Suprapubic skin (tissue), 4 donors: ENCODE data around the gene SCAPER. TPM values are rescaled to one million over a fixed set of nuclear protein-coding genes. Genes with fewer than 3 reads are reported as not detected.
A peak's percentile ranks its signal among the peaks of the same experiment; 100 is the strongest.

ENCODE experiments used
- DNase-seq, 2 donors: peaks; one replicate each; pipeline ENCODE4 v3.0.0-alpha.2; 2019; ENCODE audit warnings: low spot score in 2 of 2
- H3K27ac ChIP-seq: fragments of 200-600 bp; sonication (generic); one replicate; pipeline ENCODE4 v1.5.1; 2019
- H3K27me3 ChIP-seq: fragments of 200-600 bp; sonication (generic); one replicate; pipeline ENCODE4 v1.5.1; 2019
- H3K36me3 ChIP-seq: fragments of 200-600 bp; sonication (generic); one replicate; pipeline ENCODE4 v1.5.1; 2019
- H3K4me1 ChIP-seq: fragments of 200-600 bp; sonication (generic); one replicate; pipeline ENCODE4 v1.5.1; 2019
- H3K4me3 ChIP-seq: fragments of 200-600 bp; sonication (generic); one replicate; pipeline ENCODE4 v1.5.1; 2019; ENCODE audit warnings: mild to moderate bottlenecking
- H3K9me3 ChIP-seq: fragments of 200-600 bp; sonication (generic); one replicate; pipeline ENCODE4 v1.5.1; 2019
- EP300 ChIP-seq: sonication (generic); formaldehyde crosslinking; IDR thresholded peaks from one replicate; pipeline ENCODE4 v1.6.1; 2017; ENCODE audit warnings: antibody characterized with exemption
- POLR2A ChIP-seq, 2 donors: fragments of 450-650 bp; IDR thresholded peaks; one replicate each; pipeline ENCODE4 v1.6.1; 2017; ENCODE audit warnings: antibody characterized with exemption in 2 of 2, mild to moderate bottlenecking in 2 of 2, moderate library complexity in 2 of 2
- POLR2AphosphoS5 ChIP-seq, 3 donors: sonication (generic); formaldehyde crosslinking; IDR thresholded peaks; one replicate each; pipeline ENCODE4 v1.6.1; 2017; ENCODE audit warnings: antibody characterized with exemption in 3 of 3
- WGBS: methylation state at CpG from one replicate; pipeline ENCODE4 v1.1.5; 2018; 5-methylcytosine and 5-hydroxymethylcytosine counted together
- total RNA-seq, 4 donors: library from RNA; depleted of rRNA; stranded (reverse); fragments of >200 nt; gene quantifications; one replicate each; pipeline ENCODE4 v1.1.0, GENCODE V29; 2016
- TF ChIP-seq, protein P1 (sequence below), 2 donors: fragments of 200-600 bp in 1 of 2; fragments of 450-650 bp in 1 of 2; sonication (generic) in 1 of 2; IDR thresholded peaks; one replicate each; pipeline ENCODE4 v1.5.1; 2016 to 2019; ENCODE audit warnings: antibody characterized with exemption in 2 of 2, mild to moderate bottlenecking in 1 of 2, moderate library complexity in 1 of 2

SCAPER gene
- total RNA-seq, 4 donors from 2014 or later: 26.3 to 61.4 (median 37.3) TPM

DNA sequence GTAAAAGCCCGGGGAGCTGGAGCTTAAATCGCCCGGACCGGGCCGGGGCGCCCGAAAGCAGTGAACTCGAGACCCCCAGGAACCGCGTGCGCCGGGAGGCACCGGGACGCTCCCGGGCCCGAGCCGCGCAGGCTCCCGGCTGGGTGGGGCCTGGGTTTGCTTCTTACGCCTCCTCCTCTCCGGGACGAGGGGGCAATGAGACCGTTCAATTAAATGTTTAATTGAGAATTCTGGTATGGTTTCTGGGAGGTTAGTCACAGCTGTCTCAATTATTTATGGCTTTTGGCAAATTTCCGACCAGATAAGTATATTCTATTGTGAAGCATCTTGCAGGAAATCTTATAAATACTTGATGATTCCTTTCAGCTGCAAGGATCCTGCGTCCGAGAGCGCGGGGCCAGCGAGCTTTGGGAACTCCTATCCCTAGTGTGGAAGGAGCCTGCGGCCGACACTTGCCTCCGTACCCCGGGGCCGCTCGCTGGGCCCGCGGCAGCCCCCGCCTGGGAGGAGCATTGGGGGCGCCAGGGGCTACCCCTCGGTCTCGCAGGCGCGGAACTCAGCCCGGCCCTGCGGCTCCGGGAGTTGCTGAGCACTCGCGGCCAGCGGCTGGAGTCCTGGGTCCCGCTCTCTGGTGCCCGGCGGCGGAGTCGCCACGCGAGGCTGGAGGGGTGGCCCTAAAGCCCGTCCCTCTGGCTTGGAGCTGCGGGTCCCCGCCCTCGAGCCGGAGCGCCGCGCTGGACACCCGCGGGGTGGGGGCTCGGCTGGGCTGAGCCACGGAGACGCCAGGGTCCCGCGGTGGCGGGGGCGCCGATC lies 558.3 kb downstream of the SCAPER start:
- no peak overlapping the region for H3K27ac ChIP-seq
- H3K4me3 ChIP-seq: peak overlapping the region; percentile 50
- no peak for DNase-seq
- no peak for TF ChIP-seq EP300
- TF ChIP-seq POLR2A (IDR thresholded peaks at IDR 0.05): no peak
- TF ChIP-seq POLR2AphosphoS5 (IDR thresholded peaks at IDR 0.05): no peak
- TF ChIP-seq, protein P1, sequence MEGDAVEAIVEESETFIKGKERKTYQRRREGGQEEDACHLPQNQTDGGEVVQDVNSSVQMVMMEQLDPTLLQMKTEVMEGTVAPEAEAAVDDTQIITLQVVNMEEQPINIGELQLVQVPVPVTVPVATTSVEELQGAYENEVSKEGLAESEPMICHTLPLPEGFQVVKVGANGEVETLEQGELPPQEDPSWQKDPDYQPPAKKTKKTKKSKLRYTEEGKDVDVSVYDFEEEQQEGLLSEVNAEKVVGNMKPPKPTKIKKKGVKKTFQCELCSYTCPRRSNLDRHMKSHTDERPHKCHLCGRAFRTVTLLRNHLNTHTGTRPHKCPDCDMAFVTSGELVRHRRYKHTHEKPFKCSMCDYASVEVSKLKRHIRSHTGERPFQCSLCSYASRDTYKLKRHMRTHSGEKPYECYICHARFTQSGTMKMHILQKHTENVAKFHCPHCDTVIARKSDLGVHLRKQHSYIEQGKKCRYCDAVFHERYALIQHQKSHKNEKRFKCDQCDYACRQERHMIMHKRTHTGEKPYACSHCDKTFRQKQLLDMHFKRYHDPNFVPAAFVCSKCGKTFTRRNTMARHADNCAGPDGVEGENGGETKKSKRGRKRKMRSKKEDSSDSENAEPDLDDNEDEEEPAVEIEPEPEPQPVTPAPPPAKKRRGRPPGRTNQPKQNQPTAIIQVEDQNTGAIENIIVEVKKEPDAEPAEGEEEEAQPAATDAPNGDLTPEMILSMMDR (IDR thresholded peaks at IDR 0.05): no peak
- peaks cover 37% of the 10 kb centered on the region for H3K4me1 ChIP-seq
- H3K27me3 ChIP-seq: peaks cover 56% of the 10 kb centered on the region
- WGBS: 13% methylated on average over 33 of the region's 74 CpGs
- H3K9me3 ChIP-seq: no peaks in the 10 kb centered on the region
- H3K36me3 ChIP-seq: no peaks in the 10 kb centered on the region

DNA sequence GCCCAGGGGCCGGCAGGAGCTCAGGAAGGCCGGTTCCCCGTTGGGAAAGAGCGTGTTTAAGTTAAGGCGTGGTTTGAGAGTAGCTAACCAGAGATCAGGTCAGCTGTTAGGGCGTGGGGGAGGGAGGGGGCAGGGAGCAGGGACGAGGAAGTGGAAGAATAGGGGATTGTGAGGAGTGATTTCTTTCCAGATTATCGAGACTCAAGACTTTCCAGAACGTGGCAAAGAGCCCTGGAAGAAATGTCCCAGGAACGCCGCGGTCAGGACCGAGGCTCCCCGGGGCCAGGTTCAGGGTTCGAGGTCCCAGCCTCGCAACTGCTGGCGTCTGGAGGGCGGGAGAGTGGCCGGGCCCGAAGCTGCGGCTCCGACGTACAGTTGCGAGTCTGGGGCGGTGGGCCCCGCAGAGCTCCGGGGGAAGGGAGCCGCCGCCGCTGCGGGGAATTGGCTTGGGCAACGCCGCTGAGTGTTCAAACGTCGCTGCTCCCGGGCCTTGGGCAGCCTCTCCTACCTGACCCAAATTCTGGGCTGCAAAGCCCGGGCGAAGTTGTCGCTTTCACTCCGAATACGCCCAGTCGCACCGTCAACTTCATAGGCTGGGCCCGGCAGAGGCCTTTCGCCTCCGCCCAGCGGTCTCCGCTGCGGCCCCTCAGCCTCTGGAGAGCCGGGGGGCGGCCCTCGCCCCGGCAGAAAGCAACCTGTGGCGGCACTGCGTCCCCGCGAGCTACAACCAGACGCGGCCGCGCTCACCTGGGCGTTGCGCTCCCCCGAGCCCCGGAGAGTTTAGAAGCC lies 559.1 kb downstream of the SCAPER start:
- peaks cover 45% of the 10 kb centered on the region for H3K4me1 ChIP-seq
- no peaks in the 10 kb centered on the region for H3K9me3 ChIP-seq
- no peak overlapping the region for H3K27ac ChIP-seq
- H3K4me3 ChIP-seq: peak overlapping the region; percentile 50
- H3K36me3 ChIP-seq: no peaks in the 10 kb centered on the region
- peaks cover 64% of the 10 kb centered on the region for H3K27me3 ChIP-seq
- WGBS: 7% methylated on average over 20 of the region's 65 CpGs
- no peak for DNase-seq
- TF ChIP-seq POLR2AphosphoS5 (IDR thresholded peaks at IDR 0.05) (no peak), POLR2A (IDR thresholded peaks at IDR 0.05) (no peak), EP300 (no peak)
- TF ChIP-seq, protein P1 (IDR thresholded peaks at IDR 0.05): no peak

DNA sequence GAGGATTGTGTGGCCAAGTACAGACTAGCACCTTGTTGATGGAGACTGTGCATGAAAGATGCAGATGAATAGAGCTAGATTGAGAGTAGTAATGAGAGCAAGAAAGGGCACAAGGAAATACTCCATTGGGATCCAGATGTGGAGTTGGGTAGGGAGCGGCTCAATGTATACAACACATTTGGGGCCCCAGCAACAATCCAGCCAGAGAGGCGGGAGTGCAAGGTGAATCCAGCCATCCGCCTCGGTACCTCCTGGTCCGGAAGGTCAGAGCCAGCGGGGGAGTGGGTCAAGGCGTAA lies 559.6 kb downstream of the SCAPER start:
- no peaks in the 10 kb centered on the region for H3K9me3 ChIP-seq
- H3K4me1 ChIP-seq: peaks cover 51% of the 10 kb centered on the region
- H3K4me3 ChIP-seq: peak overlapping the region; percentile 50
- no peak for TF ChIP-seq POLR2AphosphoS5 (IDR thresholded peaks at IDR 0.05)
- TF ChIP-seq, protein P1 (IDR thresholded peaks at IDR 0.05): no peak
- no peak for TF ChIP-seq EP300
- TF ChIP-seq POLR2A (IDR thresholded peaks at IDR 0.05): no peak
- H3K36me3 ChIP-seq: no peaks in the 10 kb centered on the region
- peaks cover 69% of the 10 kb centered on the region for H3K27me3 ChIP-seq
- no peak for DNase-seq
- WGBS: 25% methylated on average over 7 of the region's 7 CpGs
- H3K27ac ChIP-seq: no peak overlapping the region

DNA sequence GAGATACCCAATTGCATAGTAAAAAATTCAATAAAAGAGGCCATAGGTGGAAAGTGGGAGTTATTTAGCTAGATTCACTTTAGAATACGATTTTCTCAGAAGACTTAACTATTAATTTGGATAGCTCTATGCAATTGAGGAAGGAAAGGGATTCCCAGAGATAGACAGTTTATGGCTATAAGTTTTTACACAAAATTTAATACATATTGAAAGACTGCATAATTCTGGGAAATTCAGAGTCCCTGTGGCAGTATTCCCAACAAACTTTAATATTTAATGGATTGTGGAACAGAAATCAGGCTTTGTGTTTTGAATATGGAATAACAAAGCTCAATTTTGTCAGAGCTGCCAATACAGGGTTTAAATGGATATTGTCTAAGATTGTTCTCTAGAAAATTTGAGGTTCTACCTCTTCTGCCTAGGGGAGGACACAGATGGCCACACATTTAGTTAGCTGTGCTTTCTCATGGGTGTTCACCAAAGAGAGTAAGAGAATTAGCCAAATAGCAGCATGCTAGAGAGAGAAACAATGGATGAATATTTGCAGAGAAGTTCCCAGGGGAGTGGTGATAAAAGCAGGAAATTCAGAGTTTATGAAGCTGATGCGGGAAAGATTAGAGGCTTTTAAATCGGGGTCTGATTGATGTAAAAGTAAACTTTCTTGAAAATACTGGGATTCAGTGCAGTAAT lies 560.1 kb downstream of the SCAPER start:
- H3K4me3 ChIP-seq: no peak overlapping the region
- no peak overlapping the region for H3K27ac ChIP-seq
- no peaks in the 10 kb centered on the region for H3K9me3 ChIP-seq
- WGBS: 35% methylated on average over 3 of the region's 3 CpGs
- peaks cover 56% of the 10 kb centered on the region for H3K4me1 ChIP-seq
- TF ChIP-seq EP300 (no peak), POLR2AphosphoS5 (IDR thresholded peaks at IDR 0.05) (no peak), POLR2A (IDR thresholded peaks at IDR 0.05) (no peak)
- TF ChIP-seq, protein P1 (IDR thresholded peaks at IDR 0.05): no peak
- H3K27me3 ChIP-seq: peaks cover 74% of the 10 kb centered on the region
- no peak for DNase-seq
- H3K36me3 ChIP-seq: no peaks in the 10 kb centered on the region
